ENCODE results near the gene MYBPHL.

DNA sequence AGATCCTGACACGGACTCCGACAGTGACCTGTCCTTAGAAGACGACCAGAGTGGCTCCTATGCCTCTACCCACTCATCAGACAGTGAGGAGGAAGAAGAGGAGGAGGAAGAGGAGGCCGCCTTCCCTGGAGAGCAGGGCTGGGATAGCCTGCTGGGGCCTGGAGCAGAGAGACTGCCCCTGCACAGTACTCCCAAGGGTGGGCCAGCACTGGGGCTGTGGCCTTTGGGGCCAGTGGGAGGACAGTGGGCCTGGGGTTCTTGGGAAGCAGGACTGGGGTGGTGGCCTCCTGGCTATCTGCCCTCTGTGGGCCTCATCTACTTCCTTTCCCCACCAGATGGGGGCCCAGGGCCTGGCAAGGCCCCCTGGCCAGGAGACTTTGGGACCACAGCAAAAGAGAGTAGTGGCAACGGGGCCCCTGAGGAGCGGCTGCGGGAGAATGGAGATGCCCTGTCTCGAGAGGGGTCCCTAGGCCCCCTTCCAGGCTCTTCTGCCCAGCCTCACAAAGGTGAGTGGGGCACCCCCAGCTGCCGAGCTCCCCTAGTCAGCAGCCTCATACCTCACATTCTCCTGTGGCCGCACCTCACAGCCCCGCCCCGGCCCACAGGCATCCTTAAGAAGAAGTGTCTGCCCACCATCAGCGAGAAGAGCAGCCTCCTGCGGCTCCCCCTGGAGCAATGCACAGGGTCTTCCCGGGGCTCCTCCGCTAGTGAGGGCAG is 33.8 kb downstream of the MYBPHL start:
- TF ChIP-seq POLR2A (IDR thresholded peaks at IDR 0.05): no peak
- TF ChIP-seq, protein P1, sequence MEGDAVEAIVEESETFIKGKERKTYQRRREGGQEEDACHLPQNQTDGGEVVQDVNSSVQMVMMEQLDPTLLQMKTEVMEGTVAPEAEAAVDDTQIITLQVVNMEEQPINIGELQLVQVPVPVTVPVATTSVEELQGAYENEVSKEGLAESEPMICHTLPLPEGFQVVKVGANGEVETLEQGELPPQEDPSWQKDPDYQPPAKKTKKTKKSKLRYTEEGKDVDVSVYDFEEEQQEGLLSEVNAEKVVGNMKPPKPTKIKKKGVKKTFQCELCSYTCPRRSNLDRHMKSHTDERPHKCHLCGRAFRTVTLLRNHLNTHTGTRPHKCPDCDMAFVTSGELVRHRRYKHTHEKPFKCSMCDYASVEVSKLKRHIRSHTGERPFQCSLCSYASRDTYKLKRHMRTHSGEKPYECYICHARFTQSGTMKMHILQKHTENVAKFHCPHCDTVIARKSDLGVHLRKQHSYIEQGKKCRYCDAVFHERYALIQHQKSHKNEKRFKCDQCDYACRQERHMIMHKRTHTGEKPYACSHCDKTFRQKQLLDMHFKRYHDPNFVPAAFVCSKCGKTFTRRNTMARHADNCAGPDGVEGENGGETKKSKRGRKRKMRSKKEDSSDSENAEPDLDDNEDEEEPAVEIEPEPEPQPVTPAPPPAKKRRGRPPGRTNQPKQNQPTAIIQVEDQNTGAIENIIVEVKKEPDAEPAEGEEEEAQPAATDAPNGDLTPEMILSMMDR (IDR thresholded peaks at IDR 0.05): no peak
